Measurements from ENCODE around the gene MDC1.

GRCh38 chr6:30670760-30671527, 46.1 kb downstream of the MDC1 start:
- TF ChIP-seq SRF (IDR thresholded peaks at IDR 0.05; ENCODE audit: low read depth) (no peak), CTCF (IDR thresholded peaks at IDR 0.05 in 2 of 3, conservative IDR thresholded peaks at IDR 0.05 in 1 of 3; ENCODE audit: borderline replicate concordance in 1 of 3, insufficient read depth in 1 of 3, low read depth in 2 of 3, low read length in 2 of 3) (peak in 2 of 3 experiments; percentile 32 to 45; a peak in 4 of 6 replicates), POLR2AphosphoS5 (IDR thresholded peaks at IDR 0.05; ENCODE audit: low read depth, low read length) (no peak), POLR2A (IDR thresholded peaks at IDR 0.05; ENCODE audit: borderline replicate concordance, extremely low read depth, insufficient read depth, insufficient read length) (no peak), ELF1 (IDR thresholded peaks at IDR 0.05; ENCODE audit: borderline replicate concordance, low read depth) (no peak), YY1 (IDR thresholded peaks at IDR 0.05; ENCODE audit: extremely low read depth, insufficient replicate concordance, low read depth, low read length) (no peak), EZH2 (IDR thresholded peaks at IDR 0.05) (no peak), SIN3A (IDR thresholded peaks at IDR 0.05; ENCODE audit: low read depth) (no peak), EZH2phosphoT487 (IDR thresholded peaks at IDR 0.05; ENCODE audit: borderline replicate concordance) (no peak), MAX (IDR thresholded peaks at IDR 0.05) (no peak), ZFX (IDR thresholded peaks at IDR 0.05) (no peak), CEBPB (IDR thresholded peaks at IDR 0.05; ENCODE audit: low read depth) (no peak)
